NT2/D1 (cell line): ENCODE results near the gene AANAT.

ENCODE experiments used
- SUZ12 ChIP-seq: IDR thresholded peaks from 2 replicates; pipeline ENCODE4 v1.6.1; 2011; ENCODE audit not compliant: insufficient read length, insufficient read depth; ENCODE audit errors: extremely low read depth
- YY1 ChIP-seq: IDR thresholded peaks from 2 replicates; pipeline ENCODE4 v1.6.1; 2011; ENCODE audit not compliant: insufficient read length, insufficient read depth

DNA sequence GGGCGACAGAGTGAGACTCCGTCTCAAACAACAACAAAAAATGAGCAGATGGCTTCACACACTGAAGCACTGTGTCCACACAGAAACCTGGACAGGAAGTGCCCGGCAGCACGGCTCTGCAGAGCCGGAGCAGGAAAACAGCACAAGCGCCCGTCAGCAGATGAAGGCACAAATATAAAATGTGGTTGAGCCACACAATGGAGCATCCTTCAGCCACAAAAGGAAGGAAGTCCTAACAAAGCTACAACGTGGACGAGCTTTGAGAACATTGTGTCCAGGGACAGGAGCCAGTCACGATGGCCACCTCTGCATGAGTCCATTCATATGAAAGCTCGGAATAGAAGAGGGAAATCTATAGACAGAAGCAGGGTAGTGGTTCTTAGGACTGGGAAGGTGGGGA is 18.2 kb downstream of the AANAT start:
- TF ChIP-seq YY1 (no peak), SUZ12 (no peak)
